Cardiac muscle cell (in vitro differentiated cells and primary cell): ENCODE data around the gene ERBIN. TPM values are rescaled to one million over a fixed set of nuclear protein-coding genes. Genes with fewer than 3 reads are reported as not detected.
"Not testable (repeated sequence)": the region's sequence is repeated elsewhere in the genome, so short reads cannot be mapped to it uniquely, and the experiment has no call there.

Experiments used
- DNase-seq, 2 donors: peaks; one replicate each; pipeline versions ENCODE4 v3.0.0 to v3.0.0-alpha.2; 2010 to 2017; ENCODE audit warnings: low read depth in 1 of 2, low spot score in 1 of 2
- H3K27ac ChIP-seq: fragments of 200-600 bp; sonication (generic); 2 replicates; pipeline ENCODE4 v1.5.1; 2016
- H3K27me3 ChIP-seq: fragments of 200-600 bp; sonication (generic); 2 replicates; pipeline ENCODE4 v1.6.0; 2016; ENCODE audit warnings: control low read depth
- H3K36me3 ChIP-seq: fragments of 200-600 bp; sonication (generic); 2 replicates; pipeline ENCODE4 v1.5.1; 2016; ENCODE audit warnings: control low read depth
- H3K4me1 ChIP-seq: fragments of 200-600 bp; sonication (generic); 2 replicates; pipeline ENCODE4 v1.8.1; 2017; ENCODE audit warnings: low read depth, mild to moderate bottlenecking, mixed run types
- H3K4me3 ChIP-seq: fragments of 200-600 bp; sonication (generic); 2 replicates; pipeline ENCODE4 v1.5.1; 2016; ENCODE audit warnings: mild to moderate bottlenecking
- H3K9me3 ChIP-seq: fragments of 200-600 bp; sonication (generic); 2 replicates; pipeline ENCODE4 v1.5.1; 2017; ENCODE audit warnings: low read depth, mild to moderate bottlenecking, control low read depth
- polyA plus RNA-seq: library from polyadenylated mRNA; unstranded; fragments of >200 nt; fragmentation: Nextera tagmentation; extraction: Ambion mirVana; gene quantifications from 2 replicates; pipeline ENCODE4 v1.2.1, GENCODE V29; 2016
- total RNA-seq: library from RNA; depleted of rRNA; stranded (reverse); fragments of >200 nt; gene quantifications from 2 replicates; pipeline ENCODE4 v1.2.3, GENCODE V29; 2016
- TF ChIP-seq, protein P1 (sequence below): IDR thresholded peaks from 2 replicates; pipeline ENCODE4 v1.5.1; 2012; ENCODE audit warnings: low read depth, mild to moderate bottlenecking, low read length

Gene ERBIN
- total and polyA plus RNA-seq, 2 experiments from 2014 or later, result 22.3 to 35.1 TPM

DNA sequence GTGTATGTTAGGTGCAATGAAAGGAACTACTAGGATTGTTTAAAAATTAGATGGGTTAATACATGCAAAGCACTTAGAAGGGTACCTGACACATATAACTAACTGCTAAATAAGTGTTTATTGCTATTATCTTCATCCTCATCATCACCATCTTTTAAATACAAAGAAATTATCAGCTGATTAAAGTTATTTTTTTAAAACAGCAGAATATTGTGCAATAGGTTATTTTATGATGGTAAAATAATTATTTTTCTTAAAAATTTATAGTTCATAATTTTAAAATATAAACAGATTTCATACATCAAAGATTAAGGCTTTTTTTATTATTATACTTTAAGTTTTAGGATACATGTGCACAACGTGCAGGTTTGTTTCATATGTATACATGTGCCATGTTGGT is 130.9 kb downstream of the ERBIN start:
- no peak for DNase-seq
- Histone ChIP-seq H3K4me1 (no peaks in the 10 kb centered on the region), H3K9me3 (no peaks in the 10 kb centered on the region), H3K27me3 (no peaks in the 10 kb centered on the region), H3K4me3 (no peak overlapping the region), H3K27ac (no peak overlapping the region), H3K36me3 (peaks cover 17% of the 10 kb centered on the region)
- TF ChIP-seq, protein P1, sequence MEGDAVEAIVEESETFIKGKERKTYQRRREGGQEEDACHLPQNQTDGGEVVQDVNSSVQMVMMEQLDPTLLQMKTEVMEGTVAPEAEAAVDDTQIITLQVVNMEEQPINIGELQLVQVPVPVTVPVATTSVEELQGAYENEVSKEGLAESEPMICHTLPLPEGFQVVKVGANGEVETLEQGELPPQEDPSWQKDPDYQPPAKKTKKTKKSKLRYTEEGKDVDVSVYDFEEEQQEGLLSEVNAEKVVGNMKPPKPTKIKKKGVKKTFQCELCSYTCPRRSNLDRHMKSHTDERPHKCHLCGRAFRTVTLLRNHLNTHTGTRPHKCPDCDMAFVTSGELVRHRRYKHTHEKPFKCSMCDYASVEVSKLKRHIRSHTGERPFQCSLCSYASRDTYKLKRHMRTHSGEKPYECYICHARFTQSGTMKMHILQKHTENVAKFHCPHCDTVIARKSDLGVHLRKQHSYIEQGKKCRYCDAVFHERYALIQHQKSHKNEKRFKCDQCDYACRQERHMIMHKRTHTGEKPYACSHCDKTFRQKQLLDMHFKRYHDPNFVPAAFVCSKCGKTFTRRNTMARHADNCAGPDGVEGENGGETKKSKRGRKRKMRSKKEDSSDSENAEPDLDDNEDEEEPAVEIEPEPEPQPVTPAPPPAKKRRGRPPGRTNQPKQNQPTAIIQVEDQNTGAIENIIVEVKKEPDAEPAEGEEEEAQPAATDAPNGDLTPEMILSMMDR, result no peak

DNA sequence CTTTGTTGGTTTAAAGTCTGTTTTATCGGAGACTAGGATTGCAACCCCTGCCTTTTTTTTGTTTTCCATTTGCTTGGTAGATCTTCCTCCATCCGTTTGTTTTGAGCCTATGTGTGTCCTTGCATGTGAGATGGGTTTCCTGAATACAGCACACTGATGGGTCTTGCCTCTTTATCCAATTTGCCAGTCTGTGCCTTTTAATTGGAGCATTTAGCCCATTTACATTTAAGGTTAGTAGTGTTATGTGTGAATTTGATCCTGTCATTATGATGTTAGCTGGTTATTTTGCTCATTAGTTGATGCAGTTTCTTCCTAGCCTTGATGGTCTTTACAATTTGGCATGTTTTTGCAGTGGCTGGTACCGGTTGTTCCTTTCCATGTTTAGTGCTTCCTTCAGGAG is 134.9 kb downstream of the ERBIN start:
- not testable (repeated sequence) for H3K36me3 ChIP-seq, H3K4me1 ChIP-seq, H3K9me3 ChIP-seq, H3K27me3 ChIP-seq, H3K4me3 ChIP-seq, H3K27ac ChIP-seq, DNase-seq

DNA sequence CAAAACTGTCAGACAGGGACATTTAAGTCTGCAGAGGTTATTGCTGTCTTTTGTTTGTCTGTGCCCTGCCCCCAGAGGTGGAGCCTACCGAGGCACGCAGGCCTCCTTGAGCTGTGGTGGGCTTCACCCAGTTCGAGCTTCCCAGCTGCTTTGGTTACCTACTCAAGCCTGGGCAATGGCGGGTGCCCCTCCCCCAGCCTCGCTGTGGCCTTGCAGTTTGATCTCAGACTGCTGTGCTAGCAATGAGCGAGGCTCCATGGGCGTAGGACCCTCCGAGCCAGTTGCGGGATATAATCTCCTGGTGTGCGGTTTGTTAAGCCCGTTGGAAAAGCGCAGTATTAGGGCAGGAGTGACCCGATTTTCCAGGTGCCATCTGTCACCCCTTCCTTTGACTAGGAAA is 136.7 kb downstream of the ERBIN start:
- DNase-seq, H3K9me3 ChIP-seq, H3K4me1 ChIP-seq, H3K36me3 ChIP-seq, H3K27me3 ChIP-seq, H3K27ac ChIP-seq, H3K4me3 ChIP-seq: not testable (repeated sequence)

DNA sequence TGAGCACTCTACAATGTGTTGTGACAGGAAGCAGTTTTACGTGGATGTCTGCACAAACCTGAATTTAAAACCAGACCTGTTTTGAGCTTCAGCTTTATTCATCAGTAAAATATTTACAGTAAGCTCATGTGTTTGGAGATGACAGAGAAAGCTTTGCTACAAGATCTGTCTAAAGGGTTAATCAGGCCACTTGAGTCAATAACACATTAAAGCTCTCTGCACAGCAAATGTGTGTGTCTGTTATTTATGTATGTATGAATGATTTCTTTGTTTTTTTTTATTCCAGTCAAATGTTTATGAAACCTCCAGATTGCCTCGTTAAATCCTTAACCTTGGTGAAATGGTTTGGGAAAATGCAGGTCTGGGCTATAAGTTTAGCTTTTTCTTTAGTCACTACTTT is 140.5 kb downstream of the ERBIN start:
- peaks cover 5% of the 10 kb centered on the region for H3K36me3 ChIP-seq
- H3K4me3 ChIP-seq, result no peak overlapping the region
- DNase-seq, result no peak
- TF ChIP-seq, protein P1, result no peak
- no peaks in the 10 kb centered on the region for H3K27me3 ChIP-seq
- no peak overlapping the region for H3K27ac ChIP-seq
- no peaks in the 10 kb centered on the region for H3K4me1 ChIP-seq
- no peaks in the 10 kb centered on the region for H3K9me3 ChIP-seq

DNA sequence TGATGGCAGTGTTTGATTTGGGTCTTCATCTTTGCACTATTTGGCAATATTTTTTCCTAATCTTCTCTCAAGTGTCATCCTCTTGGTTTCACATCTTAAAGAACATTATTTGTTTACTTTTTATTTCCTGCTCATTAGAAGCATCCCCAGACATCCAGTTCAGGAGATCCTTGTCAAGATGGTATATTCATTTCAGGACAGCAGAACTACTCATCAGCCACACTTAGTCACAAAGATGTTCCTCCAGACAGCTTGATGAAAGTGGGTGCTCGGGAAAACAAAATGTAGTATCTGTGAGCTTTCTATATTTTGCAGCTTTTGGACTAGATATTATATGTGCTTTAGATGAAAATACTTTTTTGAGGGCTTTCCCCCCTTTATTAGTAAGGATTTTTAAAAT is 145.7 kb downstream of the ERBIN start:
- TF ChIP-seq, protein P1, result no peak
- Histone ChIP-seq H3K4me1 (no peaks in the 10 kb centered on the region), H3K36me3 (peaks cover 10% of the 10 kb centered on the region), H3K27ac (no peak overlapping the region), H3K4me3 (no peak overlapping the region), H3K9me3 (no peaks in the 10 kb centered on the region), H3K27me3 (no peaks in the 10 kb centered on the region)
- no peak for DNase-seq

DNA sequence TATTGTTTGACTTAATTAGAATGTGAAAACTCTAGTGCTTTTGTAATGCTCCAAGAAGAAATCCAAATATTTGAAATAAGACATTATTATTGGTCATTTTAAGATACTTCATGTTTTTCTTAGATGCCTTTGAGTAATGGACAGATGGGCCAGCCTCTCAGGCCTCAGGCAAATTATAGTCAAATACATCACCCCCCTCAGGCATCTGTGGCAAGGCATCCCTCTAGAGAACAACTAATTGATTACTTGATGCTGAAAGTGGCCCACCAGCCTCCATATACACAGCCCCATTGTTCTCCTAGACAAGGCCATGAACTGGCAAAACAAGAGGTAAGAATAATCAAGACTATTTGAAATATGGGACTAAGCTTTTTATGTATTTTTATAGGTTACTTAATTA is 148.5 kb downstream of the ERBIN start:
- H3K4me3 ChIP-seq, result no peak overlapping the region
- no peak overlapping the region for H3K27ac ChIP-seq
- TF ChIP-seq, protein P1, result no peak
- no peaks in the 10 kb centered on the region for H3K27me3 ChIP-seq
- peaks cover 5% of the 10 kb centered on the region for H3K36me3 ChIP-seq
- no peak for DNase-seq
- H3K4me1 ChIP-seq, result no peaks in the 10 kb centered on the region
- no peaks in the 10 kb centered on the region for H3K9me3 ChIP-seq

DNA sequence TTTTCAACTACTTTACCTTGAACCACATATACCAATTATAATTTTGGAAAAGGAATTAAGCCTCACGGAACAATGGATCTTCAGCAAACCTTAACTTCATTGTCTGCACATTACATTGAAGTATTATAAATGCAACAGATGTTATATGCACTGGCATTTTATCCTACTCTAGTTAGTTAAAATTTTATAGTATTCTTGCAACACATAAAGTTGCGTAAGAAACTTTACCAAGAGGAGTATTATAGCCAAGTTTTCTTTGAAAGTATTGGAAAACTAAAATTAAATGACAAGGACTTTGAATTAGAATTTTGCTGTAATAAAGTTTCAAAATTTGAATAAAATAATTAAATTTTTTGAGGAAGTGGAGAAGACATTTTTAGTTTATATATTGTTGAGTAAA is 154.3 kb downstream of the ERBIN start:
- Histone ChIP-seq H3K27ac (no peak overlapping the region), H3K4me1 (no peaks in the 10 kb centered on the region), H3K27me3 (no peaks in the 10 kb centered on the region), H3K36me3 (peaks cover 4% of the 10 kb centered on the region), H3K4me3 (no peak overlapping the region), H3K9me3 (no peaks in the 10 kb centered on the region)
- DNase-seq, result peak in 1 of 2 donors; percentile 20
- TF ChIP-seq, protein P1, result no peak
